Esophagus (tissue), 2 donors: ENCODE data around the gene TREH. TPM values are rescaled to one million over a fixed set of nuclear protein-coding genes. Genes with fewer than 3 reads are reported as not detected.

Source experiments
- H3K27ac ChIP-seq, 2 donors: one replicate each; pipeline ENCODE4 v1.5.1; 2013; ENCODE audit warnings: low read depth in 2 of 2, mild to moderate bottlenecking in 2 of 2, inconsistent platforms in 1 of 2, low read length in 1 of 2, moderate library complexity in 1 of 2
- H3K27me3 ChIP-seq, 2 donors: one replicate each; pipeline ENCODE4 v1.6.1; 2013; ENCODE audit warnings: low read length in 2 of 2, control low read depth in 1 of 2, mild to moderate bottlenecking in 1 of 2; ENCODE audit not compliant: insufficient read depth in 2 of 2, control insufficient read depth in 1 of 2
- H3K36me3 ChIP-seq, 2 donors: one replicate each; pipeline ENCODE4 v1.6.1; 2013; ENCODE audit warnings: low read length in 1 of 2; ENCODE audit not compliant: control insufficient read depth in 2 of 2, insufficient read depth in 2 of 2
- H3K4me1 ChIP-seq, 2 donors: one replicate each; pipeline ENCODE4 v1.6.1; 2013; ENCODE audit warnings: low read length in 1 of 2; ENCODE audit not compliant: control insufficient read depth in 2 of 2, insufficient read depth in 2 of 2
- H3K4me3 ChIP-seq, 2 donors: one replicate each; pipeline ENCODE4 v1.5.1; 2013; ENCODE audit warnings: low read length in 2 of 2, mild to moderate bottlenecking in 2 of 2, low read depth in 1 of 2, moderate library complexity in 1 of 2
- H3K9me3 ChIP-seq, 2 donors: one replicate each; pipeline ENCODE4 v1.6.1; 2013; ENCODE audit warnings: mild to moderate bottlenecking in 2 of 2, low read depth in 1 of 2, low read length in 1 of 2, moderate library complexity in 1 of 2; ENCODE audit not compliant: control insufficient read depth in 2 of 2, insufficient read depth in 1 of 2
- WGBS, 2 donors: extraction: QIAGEN DNeasy Blood & Tissue Kit; methylation state at CpG; one replicate each; pipeline ENCODE4 v1.1.7; 2013; 5-methylcytosine and 5-hydroxymethylcytosine counted together
- polyA plus RNA-seq, 2 donors: library from polyadenylated mRNA; stranded (reverse); fragments of 200-250 nt; gene quantifications; one replicate each; pipeline ENCODE4 v1.2.3, GENCODE V29; 2013
- donor health status: healthy with polysubstance abuse.
- donor health status: Bipolar disorder and iron deficiency.

TREH gene
- polyA plus RNA-seq, 2 donors: 0.54 to 5.8 TPM

DNA sequence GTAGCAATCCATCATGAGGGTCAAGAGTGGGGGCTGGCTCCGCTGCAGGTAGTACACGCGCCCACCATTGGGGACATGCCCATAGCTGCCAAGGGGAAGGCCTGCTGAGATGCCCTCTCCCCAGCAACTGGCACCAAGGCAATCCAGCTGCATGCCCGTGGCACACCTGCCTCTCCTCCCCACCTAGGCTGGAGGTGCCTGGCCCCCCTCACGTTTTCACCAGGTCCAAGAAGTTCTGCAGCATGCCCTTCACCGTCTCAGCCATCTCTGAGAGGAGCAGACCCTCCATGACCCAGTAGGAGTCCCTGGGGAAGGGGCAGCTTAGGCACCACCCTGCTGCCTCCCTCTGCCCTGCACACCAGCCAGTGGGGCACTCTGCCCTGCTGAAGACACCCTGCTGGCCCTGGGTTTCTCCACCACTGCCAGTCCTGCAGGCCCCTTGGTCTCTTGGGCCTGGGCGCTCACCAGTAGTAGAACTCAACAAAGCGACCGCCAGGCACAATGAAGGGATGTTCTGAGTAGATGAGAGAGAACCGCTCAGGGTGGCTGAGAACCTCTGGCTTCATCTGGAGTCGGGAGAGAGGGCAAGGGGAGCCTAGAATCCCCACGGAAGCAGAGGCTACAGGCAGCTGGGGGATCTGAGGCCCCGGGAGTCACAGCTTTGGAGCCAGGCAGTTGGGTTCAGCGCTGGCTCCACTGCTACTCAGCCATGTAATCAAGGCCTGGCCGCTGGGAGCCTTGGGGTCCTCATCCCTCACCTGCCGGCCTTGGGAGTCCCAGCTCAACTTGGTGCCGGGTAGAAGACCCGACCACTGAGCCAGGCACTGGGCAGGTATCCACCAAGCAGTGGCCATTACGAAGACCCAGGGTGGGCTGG, 17.8 kb downstream of the TREH start:
- Histone ChIP-seq H3K4me1 (peaks cover 0 to 21% of the 10 kb centered on the region in 2 donors), H3K4me3 (no peak overlapping the region), H3K36me3 (no peaks in the 10 kb centered on the region), H3K27me3 (no peaks in the 10 kb centered on the region), H3K9me3 (no peaks in the 10 kb centered on the region), H3K27ac (no peak overlapping the region)
- 88 to 90% methylated on average over 19 of the region's 19 CpGs for WGBS, 2 donors

DNA sequence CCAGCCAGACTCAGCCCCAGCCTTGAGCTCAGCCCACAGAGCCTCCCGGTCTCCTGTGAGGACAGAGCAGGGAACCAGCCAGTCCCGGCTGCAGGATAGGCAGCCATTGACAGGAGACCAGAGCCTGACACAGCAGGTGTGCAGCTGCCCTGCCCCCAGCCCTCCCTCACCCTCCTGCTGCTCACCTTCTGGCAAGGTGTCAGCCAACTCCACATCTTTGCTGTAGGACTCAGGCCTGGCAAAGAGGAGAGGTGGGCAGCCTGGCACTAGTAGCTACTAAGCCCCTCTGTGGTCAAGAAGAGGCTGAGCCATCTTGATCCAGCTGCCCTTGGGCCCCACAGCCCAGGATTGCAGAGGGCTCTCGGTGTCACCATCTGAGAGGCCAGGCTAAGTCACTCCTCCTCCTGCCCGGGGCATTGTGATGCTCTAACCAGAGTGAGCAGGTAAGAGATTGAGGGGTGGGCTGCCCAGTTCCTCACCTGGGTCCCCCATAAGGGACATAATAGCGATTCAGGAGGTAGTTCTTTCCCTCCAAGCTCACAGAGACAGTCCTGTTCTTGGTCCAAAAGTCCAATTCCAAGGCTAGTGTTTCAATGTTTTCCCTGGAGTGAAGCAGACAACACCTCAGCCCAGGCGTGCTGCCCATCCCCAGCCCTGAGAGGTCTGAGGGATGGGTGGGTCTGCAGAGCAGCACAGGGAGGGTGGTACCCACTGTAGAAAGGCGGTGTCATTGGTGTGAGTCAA, 18.6 kb downstream of the TREH start:
- Histone ChIP-seq H3K27me3 (no peaks in the 10 kb centered on the region), H3K4me1 (peaks cover 0 to 21% of the 10 kb centered on the region in 2 donors), H3K4me3 (no peak overlapping the region), H3K27ac (no peak overlapping the region), H3K9me3 (no peaks in the 10 kb centered on the region), H3K36me3 (peaks cover 0 to under 1% of the 10 kb centered on the region in 2 donors)
- WGBS, 2 donors: 81 to 82% methylated on average over 7 of the region's 7 CpGs

DNA sequence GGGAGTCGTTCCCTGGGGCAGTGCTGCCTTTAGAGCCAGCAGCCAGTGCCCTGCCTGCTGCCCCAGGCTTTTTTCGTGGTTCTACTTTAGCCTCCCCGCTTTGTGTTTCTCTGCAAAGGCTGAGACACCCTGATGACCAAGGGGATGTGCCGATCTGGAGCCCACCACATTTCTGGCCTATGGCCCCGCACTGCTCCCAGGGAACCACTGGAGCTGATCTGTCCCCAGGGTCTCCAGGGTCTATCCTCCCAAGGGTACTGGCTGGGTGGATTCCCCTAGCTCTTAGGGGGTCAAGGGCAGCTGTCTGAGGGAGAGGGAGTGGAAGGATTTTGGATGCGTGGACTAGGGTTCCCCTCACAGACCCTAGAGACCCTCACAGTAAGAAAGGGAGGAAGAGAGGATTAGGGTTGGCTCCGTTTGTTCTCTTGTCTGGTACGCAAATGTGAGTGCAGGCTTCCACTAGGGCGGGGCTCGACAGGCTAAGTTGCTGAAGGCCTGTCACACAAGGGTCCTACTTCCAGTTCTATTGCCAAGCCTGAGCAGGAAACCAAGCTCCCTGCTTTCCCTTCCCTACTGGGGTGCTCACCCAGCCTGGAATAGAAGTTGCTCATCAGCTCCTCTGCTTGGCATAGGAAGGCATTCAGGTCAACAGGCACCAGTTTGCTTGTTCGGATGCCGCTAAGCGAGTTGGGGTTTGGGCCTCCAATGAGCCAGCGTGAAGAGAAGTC, 19.3 kb downstream of the TREH start:
- H3K27me3 ChIP-seq: no peaks in the 10 kb centered on the region
- no peak overlapping the region for H3K27ac ChIP-seq
- H3K9me3 ChIP-seq: no peaks in the 10 kb centered on the region
- H3K4me3 ChIP-seq: no peak overlapping the region
- WGBS, 2 donors: 64 to 66% methylated on average over 14 of the region's 14 CpGs
- peaks cover 0 to 21% of the 10 kb centered on the region in 2 donors for H3K4me1 ChIP-seq
- H3K36me3 ChIP-seq: peaks cover 0 to 4% of the 10 kb centered on the region in 2 donors

DNA sequence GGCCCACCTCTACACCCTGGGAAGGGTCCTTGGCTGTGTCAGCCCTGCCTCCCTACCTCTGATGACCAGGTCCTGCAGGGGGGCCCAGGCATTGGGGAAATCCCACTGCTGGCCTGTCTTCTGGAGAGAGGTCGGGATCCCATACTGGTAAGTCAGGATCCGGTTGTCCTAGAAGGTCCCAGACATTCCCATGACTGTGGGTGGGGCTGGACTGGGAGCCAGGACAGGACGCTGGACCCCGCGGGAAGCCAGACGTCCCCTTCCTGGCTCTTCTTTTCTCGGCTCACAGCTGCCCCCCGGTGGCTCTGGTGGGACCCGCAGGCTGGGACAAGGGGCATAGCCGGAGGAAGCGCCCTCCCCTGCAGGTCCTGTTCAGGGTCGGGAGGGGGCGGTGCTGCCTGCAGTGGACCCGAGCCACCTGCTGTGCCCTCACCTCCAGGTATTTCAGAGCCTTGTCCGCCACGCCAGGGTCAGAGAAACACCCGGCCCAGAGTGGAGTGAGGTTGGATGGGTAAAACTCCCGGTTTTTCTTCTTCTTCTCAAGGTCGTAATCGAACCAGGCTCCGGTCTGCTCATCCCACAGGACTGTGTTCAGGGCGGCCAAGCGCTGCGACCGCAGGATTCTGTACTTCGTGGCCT, 20.0 kb downstream of the TREH start:
- H3K4me3 ChIP-seq: no peak overlapping the region
- peak overlapping the region; percentile 16 to 31 for H3K27ac ChIP-seq
- peaks cover 0 to 21% of the 10 kb centered on the region in 2 donors for H3K4me1 ChIP-seq
- 11 to 12% methylated on average over 24 to 26 of the region's 26 CpGs for WGBS, 2 donors
- no peaks in the 10 kb centered on the region for H3K9me3 ChIP-seq
- peaks cover 0 to 4% of the 10 kb centered on the region in 2 donors for H3K36me3 ChIP-seq
- H3K27me3 ChIP-seq: no peaks in the 10 kb centered on the region

DNA sequence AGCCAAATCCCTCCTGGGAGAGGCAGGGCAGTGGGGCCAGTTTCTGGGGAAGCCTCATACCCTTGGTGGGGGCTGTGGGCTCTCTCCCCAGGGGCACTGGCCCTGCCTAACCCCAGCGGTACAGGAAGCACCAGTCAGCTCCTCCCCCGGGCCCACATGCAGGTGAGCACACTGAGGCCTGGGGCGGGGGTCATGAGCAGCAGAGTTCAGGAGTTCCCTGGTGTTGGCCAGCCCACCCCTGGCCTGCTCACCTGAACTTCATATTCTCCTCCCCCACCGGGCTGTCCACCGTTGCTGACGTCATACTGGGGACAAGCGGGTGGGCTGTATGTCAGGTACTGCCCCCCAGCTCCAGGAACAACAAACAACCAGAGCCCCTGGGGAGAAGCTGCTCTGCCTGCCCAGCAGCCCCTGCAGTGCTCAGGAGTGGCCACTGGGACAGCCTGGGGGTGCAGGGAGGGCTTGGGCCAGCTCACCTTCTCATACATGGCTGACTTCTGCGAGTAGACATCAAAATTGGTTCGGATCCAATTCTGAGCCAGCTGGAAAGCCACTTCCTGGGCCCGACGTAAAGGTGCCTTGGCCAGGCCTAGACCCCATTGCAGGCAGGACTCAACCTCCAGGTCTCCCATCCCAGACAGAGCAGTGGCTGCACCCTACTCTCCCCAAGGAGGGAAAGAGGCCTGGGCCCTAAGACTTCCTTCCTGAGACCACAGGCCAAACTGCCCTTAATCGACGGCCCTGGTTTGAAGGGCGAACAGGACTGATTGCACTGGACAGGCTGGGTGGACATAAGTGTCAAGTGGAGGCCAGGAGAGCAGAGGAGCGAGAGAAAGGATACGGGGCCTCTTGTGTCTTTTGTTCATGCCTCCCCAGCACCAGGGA, 20.8 kb downstream of the TREH start:
- peaks cover 0 to 21% of the 10 kb centered on the region in 2 donors for H3K4me1 ChIP-seq
- no peak overlapping the region for H3K4me3 ChIP-seq
- H3K27ac ChIP-seq: peak overlapping the region; percentile 16 to 31
- WGBS, 2 donors: 51 to 53% methylated on average over 16 of the region's 16 CpGs
- H3K36me3 ChIP-seq: peaks cover 3 to 4% of the 10 kb centered on the region in 2 donors
- no peaks in the 10 kb centered on the region for H3K27me3 ChIP-seq
- H3K9me3 ChIP-seq: no peaks in the 10 kb centered on the region

DNA sequence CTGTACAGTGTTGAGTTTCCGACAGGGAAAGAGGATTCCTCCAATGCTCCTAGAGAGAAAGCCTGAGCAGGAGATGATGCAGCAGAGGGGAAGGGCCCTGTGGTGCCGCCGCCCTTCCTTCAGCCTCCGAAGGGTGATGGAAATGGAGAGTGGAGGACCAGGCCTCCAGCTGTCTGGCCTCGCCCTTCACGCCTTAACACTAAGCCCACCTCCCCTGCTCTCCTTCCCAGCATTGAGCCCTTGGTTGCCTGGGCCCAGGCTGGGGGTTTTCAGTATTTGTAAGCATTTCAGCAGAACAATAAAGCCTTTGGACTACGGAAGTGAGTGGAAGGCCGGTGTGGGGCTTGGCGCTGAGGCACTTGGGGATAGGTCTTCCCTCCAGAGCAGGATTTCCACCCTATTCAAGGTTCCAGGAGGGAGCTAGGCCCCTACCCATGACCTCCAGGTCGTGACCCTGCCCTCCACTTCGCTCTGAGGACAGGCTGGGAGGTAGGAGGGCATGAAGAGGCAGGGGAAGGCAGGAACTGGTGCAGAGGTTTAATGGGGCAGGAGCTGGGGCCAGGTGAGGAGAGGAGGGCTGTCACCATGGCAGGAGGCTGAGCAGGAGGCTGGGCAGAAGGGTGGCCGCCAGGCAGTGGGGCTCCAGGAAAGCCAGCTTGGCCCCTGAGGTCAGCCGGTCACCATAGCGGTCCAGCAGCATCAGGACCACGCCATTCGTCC, 21.6 kb downstream of the TREH start:
- H3K27me3 ChIP-seq: no peaks in the 10 kb centered on the region
- no peak overlapping the region for H3K4me3 ChIP-seq
- H3K27ac ChIP-seq: no peak overlapping the region
- 81 to 83% methylated on average over 16 of the region's 16 CpGs for WGBS, 2 donors
- peaks cover 3 to 4% of the 10 kb centered on the region in 2 donors for H3K36me3 ChIP-seq
- no peaks in the 10 kb centered on the region for H3K9me3 ChIP-seq
- peaks cover 0 to 15% of the 10 kb centered on the region in 2 donors for H3K4me1 ChIP-seq

DNA sequence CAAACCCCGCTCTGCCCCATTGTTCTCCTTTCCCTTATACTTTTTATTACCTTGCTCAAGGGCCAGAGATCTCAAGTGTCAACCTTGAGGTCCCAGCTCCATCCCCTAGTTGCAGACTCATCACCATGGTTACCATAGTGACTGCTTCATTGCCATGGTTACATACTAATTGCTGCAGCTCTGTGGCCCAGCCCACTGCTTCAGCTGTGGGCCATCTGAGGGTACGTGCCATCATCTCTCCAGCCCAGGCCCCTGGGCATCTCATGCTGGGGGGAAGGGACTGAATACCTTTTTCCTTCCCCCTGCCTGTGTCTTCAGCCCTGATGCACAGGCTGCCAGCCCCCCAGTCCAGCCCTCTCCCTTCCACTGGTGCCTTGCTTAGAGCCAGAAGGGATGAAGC, 22.2 kb downstream of the TREH start:
- no peak overlapping the region for H3K4me3 ChIP-seq
- 90 to 93% methylated on average over 2 of the region's 2 CpGs for WGBS, 2 donors
- H3K27me3 ChIP-seq: no peaks in the 10 kb centered on the region
- no peaks in the 10 kb centered on the region for H3K9me3 ChIP-seq
- no peak overlapping the region for H3K27ac ChIP-seq
- peaks cover 3 to 4% of the 10 kb centered on the region in 2 donors for H3K36me3 ChIP-seq
- peaks cover 0 to 12% of the 10 kb centered on the region in 2 donors for H3K4me1 ChIP-seq

DNA sequence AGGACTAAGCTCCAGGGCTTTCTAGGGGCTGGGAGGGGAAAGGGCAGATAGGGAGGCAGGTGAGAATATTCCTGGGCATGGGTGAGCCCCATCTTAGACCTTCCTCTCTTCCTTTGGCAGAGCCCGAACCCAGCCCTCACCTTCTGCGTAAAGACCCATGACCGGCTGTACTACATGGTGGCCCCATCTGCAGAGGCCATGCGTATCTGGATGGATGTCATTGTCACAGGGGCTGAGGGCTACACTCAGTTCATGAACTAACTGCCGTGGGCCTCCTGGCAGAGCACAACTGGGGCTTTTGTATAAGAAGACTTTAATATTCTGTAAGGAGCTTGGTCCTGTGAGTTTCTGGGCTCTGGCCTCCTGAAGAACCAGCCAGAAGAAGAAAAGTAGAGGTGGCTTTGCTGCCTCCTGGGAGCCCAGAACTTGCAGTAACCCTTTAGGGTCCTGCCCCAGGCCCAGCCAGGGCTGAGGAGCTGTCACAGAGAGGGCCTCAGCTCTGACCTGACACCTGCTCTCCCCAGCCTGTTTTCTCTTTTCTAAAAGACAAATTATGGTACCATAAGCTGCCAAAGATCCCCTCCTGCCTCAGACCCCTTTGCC, 22.8 kb downstream of the TREH start:
- Histone ChIP-seq H3K27me3 (no peaks in the 10 kb centered on the region), H3K9me3 (no peaks in the 10 kb centered on the region), H3K4me1 (peaks cover 0 to 12% of the 10 kb centered on the region in 2 donors), H3K36me3 (peaks cover 3 to 4% of the 10 kb centered on the region in 2 donors), H3K4me3 (no peak overlapping the region), H3K27ac (no peak overlapping the region)
- 85 to 90% methylated on average over 5 of the region's 5 CpGs for WGBS, 2 donors
